GM12878 (cell line): ENCODE results near the gene TDRD3. TPM values are rescaled to one million over a fixed set of nuclear protein-coding genes. Genes with fewer than 3 reads are reported as not detected.

Experiments used
- IKZF2 ChIP-seq, 2 experiments: fragments of 450-650 bp; IDR thresholded peaks; 2 replicates each; pipeline ENCODE4 v1.6.1; 2017; ENCODE audit warnings: mild to moderate bottlenecking in 2 of 2, moderate library complexity in 2 of 2
- MEF2A ChIP-seq: IDR thresholded peaks from 2 replicates; pipeline ENCODE4 v1.6.1; 2011; ENCODE audit warnings: low read depth, mild to moderate bottlenecking, low read length, moderate library complexity; ENCODE audit not compliant: insufficient read depth
- MYB ChIP-seq: fragments of 150-350 bp; IDR thresholded peaks from 2 replicates; pipeline ENCODE4 v1.6.1; 2014; ENCODE audit warnings: mild to moderate bottlenecking, low read depth, low read length, borderline replicate concordance
- POLR2A ChIP-seq: IDR thresholded peaks from 2 replicates; pipeline ENCODE4 v1.6.1; 2011; ENCODE audit warnings: low read depth, mild to moderate bottlenecking, low read length
- polyA plus RNA-seq, 11 experiments: library from polyadenylated mRNA; depleted of rRNA in 4 of 11; unstranded in 6 of 11; stranded (reverse) in 5 of 11; fragments of >200 nt; fragmentation: Nextera tagmentation in 4 of 11; fragmentation: Illumina TruSeq in 1 of 11; extraction: Ambion mirVana in 4 of 11; extraction: Trizol in 1 of 11; gene quantifications; 1 replicate in 1 of 11; 2 replicates in 10 of 11; pipeline versions ENCODE4 v1.2.1 to v1.2.3, GENCODE V29; 2011 to 2016; ENCODE audit warnings: inconsistent platforms in 2 of 11, missing spikeins in 2 of 11, low read depth in 1 of 11
- small RNA-seq: library from RNA; depleted of rRNA; stranded (forward); fragments of <200 nt; gene quantifications from one replicate; pipeline ENCODE3, GENCODE V24; 2014
- total RNA-seq, 4 experiments: library from RNA; depleted of rRNA in 3 of 4; stranded (reverse); fragments of >200 nt in 3 of 4; fragmentation: Illumina TruSeq in 1 of 4; extraction: Trizol in 1 of 4; gene quantifications; 2 replicates each; pipeline versions ENCODE4 v1.2.1 to v1.2.3, GENCODE V29; 2013 to 2021
- TF ChIP-seq, protein P1 (sequence below): IDR thresholded peaks from 2 replicates; pipeline ENCODE4 v1.6.1; 2012; ENCODE audit warnings: improper control_type of control experiment, low read depth, low read length; ENCODE audit not compliant: insufficient replicate concordance
- TF ChIP-seq, protein P2 (sequence below): IDR thresholded peaks from 2 replicates; pipeline ENCODE4 v1.6.1; 2012; ENCODE audit warnings: low read depth, low read length, improper control_type of control experiment

TDRD3 gene
- total and polyA plus RNA-seq, 10 of the 15 experiments (the other 5 are each of a cell fraction or from before 2014, with no cell fraction given) = 8.4 to 27.9 (median 15.8) TPM

DNA sequence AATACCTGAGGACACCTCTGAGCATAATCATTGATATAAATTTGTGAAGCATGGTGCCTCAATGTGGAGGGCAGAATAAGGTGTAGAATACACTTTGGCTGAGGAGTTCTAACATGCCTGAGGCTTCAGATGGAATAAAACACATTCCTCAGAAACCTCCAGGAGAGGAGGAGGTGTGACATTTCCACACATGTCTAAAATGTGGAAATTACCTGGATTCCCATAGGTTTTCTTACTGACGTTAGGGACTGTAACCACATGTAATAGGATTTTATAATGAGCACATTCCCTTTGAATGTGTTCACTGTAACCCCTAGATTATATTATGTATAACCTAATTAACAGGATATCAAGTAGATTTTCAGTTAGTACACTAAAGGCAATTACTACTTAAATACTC is 226.1 kb downstream of the TDRD3 start (continued):
- TF ChIP-seq, protein P1, sequence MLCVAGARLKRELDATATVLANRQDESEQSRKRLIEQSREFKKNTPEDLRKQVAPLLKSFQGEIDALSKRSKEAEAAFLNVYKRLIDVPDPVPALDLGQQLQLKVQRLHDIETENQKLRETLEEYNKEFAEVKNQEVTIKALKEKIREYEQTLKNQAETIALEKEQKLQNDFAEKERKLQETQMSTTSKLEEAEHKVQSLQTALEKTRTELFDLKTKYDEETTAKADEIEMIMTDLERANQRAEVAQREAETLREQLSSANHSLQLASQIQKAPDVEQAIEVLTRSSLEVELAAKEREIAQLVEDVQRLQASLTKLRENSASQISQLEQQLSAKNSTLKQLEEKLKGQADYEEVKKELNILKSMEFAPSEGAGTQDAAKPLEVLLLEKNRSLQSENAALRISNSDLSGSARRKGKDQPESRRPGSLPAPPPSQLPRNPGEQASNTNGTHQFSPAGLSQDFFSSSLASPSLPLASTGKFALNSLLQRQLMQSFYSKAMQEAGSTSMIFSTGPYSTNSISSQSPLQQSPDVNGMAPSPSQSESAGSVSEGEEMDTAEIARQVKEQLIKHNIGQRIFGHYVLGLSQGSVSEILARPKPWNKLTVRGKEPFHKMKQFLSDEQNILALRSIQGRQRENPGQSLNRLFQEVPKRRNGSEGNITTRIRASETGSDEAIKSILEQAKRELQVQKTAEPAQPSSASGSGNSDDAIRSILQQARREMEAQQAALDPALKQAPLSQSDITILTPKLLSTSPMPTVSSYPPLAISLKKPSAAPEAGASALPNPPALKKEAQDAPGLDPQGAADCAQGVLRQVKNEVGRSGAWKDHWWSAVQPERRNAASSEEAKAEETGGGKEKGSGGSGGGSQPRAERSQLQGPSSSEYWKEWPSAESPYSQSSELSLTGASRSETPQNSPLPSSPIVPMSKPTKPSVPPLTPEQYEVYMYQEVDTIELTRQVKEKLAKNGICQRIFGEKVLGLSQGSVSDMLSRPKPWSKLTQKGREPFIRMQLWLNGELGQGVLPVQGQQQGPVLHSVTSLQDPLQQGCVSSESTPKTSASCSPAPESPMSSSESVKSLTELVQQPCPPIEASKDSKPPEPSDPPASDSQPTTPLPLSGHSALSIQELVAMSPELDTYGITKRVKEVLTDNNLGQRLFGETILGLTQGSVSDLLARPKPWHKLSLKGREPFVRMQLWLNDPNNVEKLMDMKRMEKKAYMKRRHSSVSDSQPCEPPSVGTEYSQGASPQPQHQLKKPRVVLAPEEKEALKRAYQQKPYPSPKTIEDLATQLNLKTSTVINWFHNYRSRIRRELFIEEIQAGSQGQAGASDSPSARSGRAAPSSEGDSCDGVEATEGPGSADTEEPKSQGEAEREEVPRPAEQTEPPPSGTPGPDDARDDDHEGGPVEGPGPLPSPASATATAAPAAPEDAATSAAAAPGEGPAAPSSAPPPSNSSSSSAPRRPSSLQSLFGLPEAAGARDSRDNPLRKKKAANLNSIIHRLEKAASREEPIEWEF = no peak
- TF ChIP-seq MYB (no peak), IKZF2 (IDR thresholded peaks at IDR 0.05) (no peak), POLR2A (no peak), MEF2A (no peak)
- TF ChIP-seq, protein P2, sequence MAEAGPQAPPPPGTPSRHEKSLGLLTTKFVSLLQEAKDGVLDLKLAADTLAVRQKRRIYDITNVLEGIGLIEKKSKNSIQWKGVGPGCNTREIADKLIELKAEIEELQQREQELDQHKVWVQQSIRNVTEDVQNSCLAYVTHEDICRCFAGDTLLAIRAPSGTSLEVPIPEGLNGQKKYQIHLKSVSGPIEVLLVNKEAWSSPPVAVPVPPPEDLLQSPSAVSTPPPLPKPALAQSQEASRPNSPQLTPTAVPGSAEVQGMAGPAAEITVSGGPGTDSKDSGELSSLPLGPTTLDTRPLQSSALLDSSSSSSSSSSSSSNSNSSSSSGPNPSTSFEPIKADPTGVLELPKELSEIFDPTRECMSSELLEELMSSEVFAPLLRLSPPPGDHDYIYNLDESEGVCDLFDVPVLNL = no peak
- TF ChIP-seq, all 136 proteins: peak for 0

Small RNA genes within 50 kb of the gene (small RNA-seq; reads per million reads assigned to genes)
- not detected for gene RNA5SP31

Other genes with a start within 250 kb of the TDRD3 start
- gene DIAPH3, start 233.3 kb upstream of the TDRD3 start, total RNA-seq (2014; rRNA removed) = 10.2 and 11.4 TPM in 2 replicates
- gene DIAPH3, start 233.3 kb upstream of the TDRD3 start, total RNA-seq (2014; rRNA removed; fragmentation: Illumina TruSeq; extraction: Trizol) = 18.8 and 19.9 TPM in 2 replicates
- gene DIAPH3, start 233.3 kb upstream of the TDRD3 start, total RNA-seq (2021) = 17.4 and 17.8 TPM in 2 replicates
- gene DIAPH3, start 233.3 kb upstream of the TDRD3 start, polyA plus RNA-seq (2011; rRNA removed) = 12.7 and 20.0 TPM in 2 replicates
- 18.2 and 22.0 TPM in 2 replicates for gene DIAPH3, start 233.3 kb upstream of the TDRD3 start, polyA plus RNA-seq (2014; fragmentation: Illumina TruSeq; extraction: Trizol)
- 10 to 100 TPM; 10.1 to 13.0 TPM for gene DIAPH3, start 233.3 kb upstream of the TDRD3 start, polyA plus RNA-seq (2014; fragmentation: Nextera tagmentation; extraction: Ambion mirVana)
- 8.8 and 10.8 TPM in 2 replicates for gene DIAPH3, start 233.3 kb upstream of the TDRD3 start, polyA plus RNA-seq (2014; rRNA removed)
- gene DIAPH3, start 233.3 kb upstream of the TDRD3 start, polyA plus RNA-seq (2016; fragmentation: Nextera tagmentation; extraction: Ambion mirVana) = 10 to 100 TPM; 21.9 to 25.2 TPM